BE2C (cell line): Measurements from ENCODE around the gene TSPAN5.

Experiments
- DNase-seq: peaks from one replicate; pipeline ENCODE4 v3.0.0-alpha.2; 2020
- H3K27me3 ChIP-seq: fragments of 250-450 bp; sonication (Bioruptor Pico); 2 replicates; pipeline ENCODE4 v1.5.1; 2020; ENCODE audit warnings: mild to moderate bottlenecking
- H3K36me3 ChIP-seq: fragments of 250-450 bp; sonication (Bioruptor Pico); 2 replicates; pipeline ENCODE4 v1.5.1; 2020; ENCODE audit warnings: mild to moderate bottlenecking
- H3K4me1 ChIP-seq: fragments of 250-450 bp; sonication (Bioruptor Pico); 2 replicates; pipeline ENCODE4 v1.5.1; 2020
- H3K4me3 ChIP-seq: 2 replicates; pipeline ENCODE4 v1.5.1; 2011; ENCODE audit warnings: low read depth, low read length
- H3K9me3 ChIP-seq: fragments of 250-450 bp; sonication (Bioruptor Pico); 2 replicates; pipeline ENCODE4 v1.5.1; 2020
- CTCF ChIP-seq: IDR thresholded peaks from 2 replicates; pipeline ENCODE4 v1.5.1; 2012; ENCODE audit warnings: mild to moderate bottlenecking, low read depth, low read length

TSPAN5 gene

GRCh38 chr4:98614662-98615061, 43.7 kb downstream of the TSPAN5 start:
- Histone ChIP-seq H3K27me3 (no peaks in the 10 kb centered on the region), H3K36me3 (no peaks in the 10 kb centered on the region), H3K9me3 (no peaks in the 10 kb centered on the region), H3K4me1 (no peaks in the 10 kb centered on the region), H3K4me3 (no peak overlapping the region)
- DNase-seq: no peak
- no peak for TF ChIP-seq CTCF

GRCh38 chr4:98614094-98614493, 44.3 kb downstream of the TSPAN5 start:
- Histone ChIP-seq H3K27me3 (no peaks in the 10 kb centered on the region), H3K36me3 (no peaks in the 10 kb centered on the region), H3K4me3 (no peak overlapping the region), H3K9me3 (no peaks in the 10 kb centered on the region), H3K4me1 (no peaks in the 10 kb centered on the region)
- no peak for DNase-seq
- TF ChIP-seq CTCF: no peak

- no peak for DNase-seq
- no peak overlapping the region for H3K4me3 ChIP-seq
- no peaks in the 10 kb centered on the region for H3K27me3 ChIP-seq
- H3K9me3 ChIP-seq: no peaks in the 10 kb centered on the region
- H3K36me3 ChIP-seq: no peaks in the 10 kb centered on the region
- no peaks in the 10 kb centered on the region for H3K4me1 ChIP-seq
- TF ChIP-seq CTCF: no peak
Measured at GRCh38 chr4:98613453-98614075, 44.8 kb downstream of the TSPAN5 start.

- Histone ChIP-seq H3K4me1 (no peaks in the 10 kb centered on the region), H3K9me3 (no peaks in the 10 kb centered on the region), H3K36me3 (no peaks in the 10 kb centered on the region), H3K4me3 (no peak overlapping the region), H3K27me3 (no peaks in the 10 kb centered on the region)
- no peak for TF ChIP-seq CTCF
- DNase-seq: no peak
Measured at GRCh38 chr4:98612318-98613250, 45.8 kb downstream of the TSPAN5 start.

GRCh38 chr4:98611677-98612317, 46.6 kb downstream of the TSPAN5 start:
- H3K36me3 ChIP-seq: no peaks in the 10 kb centered on the region
- H3K4me3 ChIP-seq: no peak overlapping the region
- TF ChIP-seq CTCF: no peak
- DNase-seq: no peak
- H3K9me3 ChIP-seq: no peaks in the 10 kb centered on the region
- H3K4me1 ChIP-seq: no peaks in the 10 kb centered on the region
- no peaks in the 10 kb centered on the region for H3K27me3 ChIP-seq
